ENCODE data around the gene AP1B1. TPM values are rescaled to one million over a fixed set of nuclear protein-coding genes. Genes with fewer than 3 reads are reported as not detected.

Gene AP1B1
- total RNA-seq, 1 donor from 2014 or later, result 83.7 TPM

DNA sequence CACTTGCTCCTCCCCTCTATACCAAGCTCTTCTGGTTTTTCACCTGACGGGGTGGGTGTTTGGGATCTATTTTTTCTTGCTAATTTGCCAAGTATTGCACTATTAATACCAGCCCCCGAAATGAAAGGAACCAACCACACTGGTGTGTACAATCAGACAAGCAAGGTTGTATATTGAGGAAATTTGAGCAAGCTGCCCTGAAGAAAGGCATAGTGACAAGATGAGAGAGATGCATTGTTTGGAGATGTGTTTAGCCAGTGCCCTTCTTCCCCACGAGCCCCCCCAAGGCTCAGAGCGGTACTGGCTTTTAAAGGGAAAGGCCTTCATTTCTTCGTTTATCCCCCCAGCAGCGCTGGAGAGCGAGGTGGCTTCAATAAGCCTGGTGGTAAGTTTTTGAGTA is 97.2 kb downstream of the AP1B1 start:
- intact Hi-C loops (cut with micrococcal nuclease), result no loop called here

DNA sequence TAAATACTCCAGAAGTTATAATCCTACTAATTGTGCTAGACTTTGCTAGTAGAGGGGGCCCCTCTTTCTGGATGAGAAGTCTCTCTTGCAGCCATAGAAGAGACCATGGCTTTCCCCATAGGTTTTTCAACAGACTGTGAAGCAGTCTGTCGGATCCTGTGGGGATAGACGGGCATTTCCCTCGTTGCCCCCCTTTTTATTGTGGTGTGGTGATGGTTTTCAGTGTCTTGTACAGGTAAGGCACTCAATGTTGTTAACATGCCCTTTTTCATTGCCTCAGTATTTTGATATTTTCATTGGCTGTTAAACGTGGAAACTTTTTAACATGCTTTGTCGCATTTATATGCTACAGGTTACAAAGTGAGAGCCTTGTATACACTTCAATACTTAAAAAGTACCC is 98.3 kb downstream of the AP1B1 start:
- Mint-ChIP-seq H3K4me3 (no peak overlapping the region), H3K27me3 (no peaks in the 10 kb centered on the region), H3K4me1 (peaks cover 9% of the 10 kb centered on the region), H3K36me3 (ENCODE audit: low read depth) (peaks cover 79% of the 10 kb centered on the region), H3K27ac (no peak overlapping the region), H3K9me3 (no peaks in the 10 kb centered on the region)
- no peak for DNase-seq
- intact Hi-C loops (cut with micrococcal nuclease), result no loop called here

More for the DNA sequence above, 97.2 kb downstream of the AP1B1 start:
- peaks cover 9% of the 10 kb centered on the region for H3K4me1 Mint-ChIP-seq
- peaks cover 77% of the 10 kb centered on the region for H3K36me3 Mint-ChIP-seq (ENCODE audit: low read depth)
- no peak for DNase-seq
- no peak overlapping the region for H3K27ac Mint-ChIP-seq
- no peaks in the 10 kb centered on the region for H3K9me3 Mint-ChIP-seq
- H3K4me3 Mint-ChIP-seq, result no peak overlapping the region
- H3K27me3 Mint-ChIP-seq, result no peaks in the 10 kb centered on the region

DNA sequence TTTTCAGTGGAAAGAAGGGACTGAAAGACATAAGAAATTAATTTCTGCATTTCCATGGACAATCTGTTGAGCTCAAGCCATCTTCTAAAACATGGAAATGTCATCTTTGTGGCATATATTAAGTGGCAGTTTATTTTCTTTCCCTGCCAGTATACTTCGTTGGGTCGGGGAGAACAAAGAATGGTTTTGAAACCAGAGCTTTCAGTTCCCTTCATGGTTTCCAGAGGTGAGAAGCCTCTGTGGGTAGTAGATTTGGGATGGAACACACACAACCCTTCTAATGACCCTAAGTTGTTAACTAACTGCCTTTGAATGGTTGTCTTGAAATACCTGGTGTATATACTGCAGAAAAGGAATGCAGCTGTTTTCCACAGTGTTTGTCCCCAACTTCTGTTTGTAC is 99.5 kb downstream of the AP1B1 start:
- intact Hi-C loops (cut with micrococcal nuclease), result no loop called here
- no peaks in the 10 kb centered on the region for H3K27me3 Mint-ChIP-seq
- H3K36me3 Mint-ChIP-seq (ENCODE audit: low read depth), result peaks cover 78% of the 10 kb centered on the region
- H3K27ac Mint-ChIP-seq, result peak overlapping the region; percentile 43
- no peaks in the 10 kb centered on the region for H3K9me3 Mint-ChIP-seq
- no peak overlapping the region for H3K4me3 Mint-ChIP-seq
- peaks cover 13% of the 10 kb centered on the region for H3K4me1 Mint-ChIP-seq
- DNase-seq, result no peak

- no peaks in the 10 kb centered on the region for H3K27me3 Mint-ChIP-seq
- H3K4me3 Mint-ChIP-seq, result no peak overlapping the region
- intact Hi-C loops (cut with micrococcal nuclease), result loop anchor here (2.0 kb wide), 1 partner anchor 13 kb away; no protein-coding TSS in a partner anchor
- peaks cover 78% of the 10 kb centered on the region for H3K36me3 Mint-ChIP-seq (ENCODE audit: low read depth)
- no peak for DNase-seq
- H3K9me3 Mint-ChIP-seq, result no peaks in the 10 kb centered on the region
- no peak overlapping the region for H3K27ac Mint-ChIP-seq
- H3K4me1 Mint-ChIP-seq, result peaks cover 9% of the 10 kb centered on the region
These were observed 104.2 kb downstream of the AP1B1 start for GRCh38 chr22:29284196-29284595.

DNA sequence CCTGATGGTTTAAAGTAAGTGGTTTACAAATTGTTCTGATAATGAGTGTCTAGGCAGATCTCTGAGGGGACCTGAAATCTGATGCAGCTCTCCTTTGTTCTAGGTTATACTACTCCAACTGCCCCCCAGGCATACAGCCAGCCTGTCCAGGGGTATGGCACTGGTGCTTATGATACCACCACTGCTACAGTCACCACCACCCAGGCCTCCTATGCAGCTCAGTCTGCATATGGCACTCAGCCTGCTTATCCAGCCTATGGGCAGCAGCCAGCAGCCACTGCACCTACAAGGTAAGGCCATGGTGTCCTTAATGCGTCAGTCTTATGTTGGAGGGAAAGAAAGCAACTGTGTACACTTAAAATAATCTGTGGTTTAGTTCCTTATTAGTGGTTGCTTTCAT is 110.4 kb downstream of the AP1B1 start:
- Mint-ChIP-seq H3K4me3 (no peak overlapping the region), H3K27me3 (no peaks in the 10 kb centered on the region), H3K36me3 (ENCODE audit: low read depth) (peaks cover 85% of the 10 kb centered on the region), H3K4me1 (peaks cover 25% of the 10 kb centered on the region), H3K27ac (no peak overlapping the region), H3K9me3 (no peaks in the 10 kb centered on the region)
- no peak for DNase-seq
- intact Hi-C loops (cut with micrococcal nuclease), result no loop called here

Other genes starting within 250 kb of the AP1B1 start
- not detected in 2 replicates for gene EMID1, start 182.7 kb downstream of the AP1B1 start, total RNA-seq
- gene RHBDD3, start 120.6 kb downstream of the AP1B1 start, total RNA-seq, result 49.5 and 51.9 TPM in 2 replicates
- 445 and 446 TPM in 2 replicates for gene EWSR1, start 120.3 kb downstream of the AP1B1 start, total RNA-seq
- 1.5 and 2.6 TPM in 2 replicates for gene GAS2L1, start 81.9 kb downstream of the AP1B1 start, total RNA-seq
- gene RASL10A, start 72.9 kb downstream of the AP1B1 start, total RNA-seq, result 0.30 and 0.64 TPM in 2 replicates
- not detected in 2 replicates for gene RFPL1, start 50.0 kb upstream of the AP1B1 start, total RNA-seq
- 7.9 TPM in 2 replicates for gene NEFH, start 91.6 kb upstream of the AP1B1 start, total RNA-seq
- gene THOC5, start 165.2 kb upstream of the AP1B1 start, total RNA-seq, result 66.6 and 68.1 TPM in 2 replicates
- 45.9 and 46.5 TPM in 2 replicates for gene NIPSNAP1, start 192.5 kb upstream of the AP1B1 start, total RNA-seq
- gene NF2, start 215.1 kb upstream of the AP1B1 start, total RNA-seq, result 59.1 and 61.9 TPM in 2 replicates

All from activated CD4-positive, alpha-beta T cell treated with anti-CD3 and anti-CD28 coated beads, Interleukin-2, amount 10 ng/mL, durations not matched to agents 24 days and 14 days (primary cell).